OCI-LY3 (cell line): ENCODE measurements around the gene EGR4.
A peak's percentile ranks its signal among the peaks of the same experiment; 100 is the strongest.

Source experiments
- H2AFZ ChIP-seq: fragments of 200-600, 300-600 bp; shearing (Covaris generic); 2 replicates; pipeline ENCODE4 v1.6.0; 2014; ENCODE audit warnings: antibody characterized with exemption, low read depth, low read length
- H3K27ac ChIP-seq: fragments of 200-600, 300-600 bp; sonication (generic); 2 replicates; pipeline ENCODE4 v1.5.1; 2014; ENCODE audit warnings: mild to moderate bottlenecking, low read length, moderate library complexity, mixed read lengths
- H3K27me3 ChIP-seq: fragments of 200-600, 300-600 bp; sonication (generic); 2 replicates; pipeline ENCODE4 v1.6.1; 2014; ENCODE audit warnings: low read depth, low read length, mixed read lengths
- H3K36me3 ChIP-seq: fragments of 200-600, 300-600 bp; sonication (generic); replicated peaks from 2 replicates; pipeline ENCODE3; 2014; ENCODE audit warnings: low read depth, low read length, mixed read lengths
- H3K4me1 ChIP-seq: fragments of 300-600, 200-600 bp; sonication (generic); 2 replicates; pipeline ENCODE4 v1.6.1; 2014; ENCODE audit warnings: low read length, mixed read lengths
- H3K4me2 ChIP-seq: fragments of 200-600, 300-600 bp; sonication (generic); 2 replicates; pipeline ENCODE4 v1.6.1; 2014; ENCODE audit warnings: low read length, mixed read lengths
- H3K4me3 ChIP-seq: fragments of 300-600, 200-600 bp; sonication (generic); 2 replicates; pipeline ENCODE4 v1.5.1; 2014; ENCODE audit warnings: antibody characterized with exemption, mild to moderate bottlenecking, low read length, moderate library complexity
- H3K79me2 ChIP-seq: fragments of 300-600, 200-600 bp; shearing (Covaris generic); 2 replicates; pipeline ENCODE4 v1.6.1; 2014; ENCODE audit warnings: mild to moderate bottlenecking, low read length, mixed read lengths
- H3K9ac ChIP-seq: fragments of 300-600, 200-600 bp; shearing (Covaris generic); 2 replicates; pipeline ENCODE4 v1.6.0; 2014; ENCODE audit warnings: mild to moderate bottlenecking, low read length, moderate library complexity
- H3K9me3 ChIP-seq: fragments of 200-600, 300-600 bp; shearing (Covaris generic); 2 replicates; pipeline ENCODE4 v1.6.1; 2014; ENCODE audit warnings: low read length, mixed read lengths; ENCODE audit not compliant: insufficient read depth
- H4K20me1 ChIP-seq: fragments of 200-600, 300-600 bp; sonication (generic); 2 replicates; pipeline ENCODE4 v1.6.1; 2016; ENCODE audit warnings: low read length, mixed read lengths; ENCODE audit not compliant: insufficient read depth
- CTCF ChIP-seq: fragments of 200-600, 300-600 bp; sonication (generic); IDR thresholded peaks from 2 replicates; pipeline ENCODE4 v1.5.1; 2014; ENCODE audit warnings: antibody characterized with exemption, low read length, low read depth
- EZH2phosphoT487 ChIP-seq: fragments of 200-600 bp; shearing (Covaris generic); IDR thresholded peaks from 2 replicates; pipeline ENCODE4 v1.6.1; 2018; ENCODE audit warnings: antibody characterized with exemption, mixed run types, low read depth

EGR4 gene

GRCh38 chr2:73253901-73254300 is 39.4 kb downstream of the EGR4 start:
- H3K4me2 ChIP-seq: no peak overlapping the region
- H4K20me1 ChIP-seq: peaks cover 10% of the 10 kb centered on the region; the same call in 1 of the 2 replicates
- H2AFZ ChIP-seq: no peak overlapping the region
- no peak overlapping the region for H3K4me3 ChIP-seq
- no peak overlapping the region for H3K9ac ChIP-seq
- H3K36me3 ChIP-seq: peaks cover 68% of the 10 kb centered on the region
- peak overlapping the region; percentile 16; the same call in 1 of the 2 replicates for H3K27ac ChIP-seq
- no peak for TF ChIP-seq EZH2phosphoT487
- TF ChIP-seq CTCF: no peak
- 0 out of 2 replicates have a peak, but pooled peaks cover 7% of the 10 kb centered on the region for H3K79me2 ChIP-seq
- H3K27me3 ChIP-seq: no peaks in the 10 kb centered on the region
- no peaks in the 10 kb centered on the region for H3K9me3 ChIP-seq
- no peaks in the 10 kb centered on the region for H3K4me1 ChIP-seq

- peaks cover 70% of the 10 kb centered on the region for H3K36me3 ChIP-seq
- H3K9me3 ChIP-seq: no peaks in the 10 kb centered on the region
- no peak overlapping the region for H3K4me3 ChIP-seq
- peak overlapping the region; percentile 16; the same call in 1 of the 2 replicates for H3K27ac ChIP-seq
- H2AFZ ChIP-seq: no peak overlapping the region
- TF ChIP-seq CTCF (no peak), EZH2phosphoT487 (no peak)
- H3K27me3 ChIP-seq: no peaks in the 10 kb centered on the region
- H3K4me1 ChIP-seq: no peaks in the 10 kb centered on the region
- H3K4me2 ChIP-seq: no peak overlapping the region
- H4K20me1 ChIP-seq: peaks cover 10% of the 10 kb centered on the region; the same call in 1 of the 2 replicates
- 0 out of 2 replicates have a peak, but pooled peaks cover 7% of the 10 kb centered on the region for H3K79me2 ChIP-seq
- H3K9ac ChIP-seq: no peak overlapping the region
Observed at GRCh38 chr2:73253400-73253799, 39.9 kb downstream of the EGR4 start.

GRCh38 chr2:73252238-73253027 is 40.9 kb downstream of the EGR4 start:
- Histone ChIP-seq H3K27ac (no peak overlapping the region), H4K20me1 (peaks cover 10% of the 10 kb centered on the region; the same call in 1 of the 2 replicates), H3K36me3 (peaks cover 68% of the 10 kb centered on the region)

More at GRCh38 chr2:73252238-73253027, 40.9 kb downstream of the EGR4 start:
- Histone ChIP-seq H2AFZ (no peak overlapping the region), H3K9ac (no peak overlapping the region), H3K4me2 (no peak overlapping the region), H3K4me3 (no peak overlapping the region), H3K79me2 (0 out of 2 replicates have a peak, but pooled peaks cover 7% of the 10 kb centered on the region), H3K27me3 (no peaks in the 10 kb centered on the region), H3K4me1 (no peaks in the 10 kb centered on the region), H3K9me3 (no peaks in the 10 kb centered on the region)
- TF ChIP-seq EZH2phosphoT487 (no peak), CTCF (no peak)
